OCI-LY7 (cell line): ENCODE results near the gene AGRN. TPM values are rescaled to one million over a fixed set of nuclear protein-coding genes. Genes with fewer than 3 reads are reported as not detected.

Source experiments
- BruUV-seq: library from RNA; stranded (reverse); fragments of 400-500 nt; replicated peaks from 2 replicates; lab custom pipeline; 2021; lab: Mats Ljungman, UMichigan
- CTCF ChIA-PET: fragments of 300-600 bp; sonication (Branson Sonifier 250); formaldehyde crosslinking; loops from one replicate; lab custom pipeline; 2022; ENCODE audit warnings: antibody characterized with exemption; ENCODE audit not compliant: unreplicated experiment; lab: Charles Lee
- POLR2A ChIA-PET: fragments of 300-600 bp; sonication (Branson Sonifier 250); formaldehyde crosslinking; loops from one replicate; lab custom pipeline; 2022; ENCODE audit warnings: antibody characterized with exemption; lab: Charles Lee
- DNase-seq: peaks from one replicate; pipeline ENCODE4 v3.0.0-alpha.2; 2015; ENCODE audit warnings: low spot score
- H2AFZ ChIP-seq: fragments of 200-600 bp; sonication (generic), shearing (Covaris generic); 2 replicates; pipeline ENCODE4 v1.6.1; 2014; ENCODE audit warnings: mild to moderate bottlenecking, antibody characterized with exemption, low read length, moderate library complexity
- H3K27ac ChIP-seq: fragments of 200-600 bp; sonication (generic); 2 replicates; pipeline ENCODE4 v1.5.1; 2014; ENCODE audit warnings: mixed run types, low read depth, mild to moderate bottlenecking, moderate library complexity, low read length, inconsistent platforms; ENCODE audit not compliant: poor library complexity, severe bottlenecking
- H3K36me3 ChIP-seq: fragments of 200-600 bp; sonication (generic); 2 replicates; pipeline ENCODE4 v1.6.1; 2014; ENCODE audit warnings: mild to moderate bottlenecking, antibody characterized with exemption, low read length, moderate library complexity, mixed read lengths; ENCODE audit not compliant: insufficient read depth
- H3K4me1 ChIP-seq: fragments of 200-600 bp; sonication (generic); 2 replicates; pipeline ENCODE4 v1.5.1; 2014; ENCODE audit warnings: mild to moderate bottlenecking, low read length; ENCODE audit not compliant: insufficient read depth, poor library complexity, severe bottlenecking
- H3K4me2 ChIP-seq: fragments of 200-600 bp; sonication (generic); 2 replicates; pipeline ENCODE4 v1.6.1; 2014; ENCODE audit warnings: mild to moderate bottlenecking, low read length
- H3K4me3 ChIP-seq: fragments of 200-600 bp; sonication (generic); 2 replicates; pipeline ENCODE4 v1.5.1; 2014; ENCODE audit warnings: mild to moderate bottlenecking, low read depth, low read length; ENCODE audit not compliant: poor library complexity, severe bottlenecking
- H3K79me2 ChIP-seq: fragments of 200-600 bp; sonication (generic); 2 replicates; pipeline ENCODE4 v1.6.1; 2016; ENCODE audit warnings: low read depth, mild to moderate bottlenecking, low read length, moderate library complexity, mixed read lengths; ENCODE audit not compliant: insufficient read depth
- H3K9me2 ChIP-seq: fragments of 200-600 bp; sonication (generic); 2 replicates; pipeline ENCODE4 v1.6.1; 2016; ENCODE audit warnings: mild to moderate bottlenecking, low read length, mixed read lengths; ENCODE audit not compliant: insufficient read depth
- H3K9me3 ChIP-seq: fragments of 200-600 bp; sonication (generic); 2 replicates; pipeline ENCODE4 v1.6.1; 2014; ENCODE audit warnings: mild to moderate bottlenecking, mixed run types, low read length, mixed read lengths
- H4K20me1 ChIP-seq: fragments of 200-600 bp; sonication (generic); 2 replicates; pipeline ENCODE4 v1.6.1; 2014; ENCODE audit warnings: mild to moderate bottlenecking, antibody characterized with exemption, low read length, moderate library complexity, mixed read lengths; ENCODE audit not compliant: insufficient read depth
- EZH2phosphoT487 ChIP-seq: fragments of 200-600 bp; sonication (generic); IDR thresholded peaks from 2 replicates; pipeline ENCODE4 v1.6.1; 2018; ENCODE audit warnings: low read depth, borderline replicate concordance, mild to moderate bottlenecking, mixed run types, antibody characterized with exemption, low read length, moderate library complexity, mixed read lengths
- intact Hi-C: fragments of 100-400 bp; cut with micrococcal nuclease; formaldehyde crosslinking; loops from one replicate; pipeline ENCODE4 v1.10.0; 2022; ENCODE audit not compliant: unreplicated experiment
- total RNA-seq, 2 experiments: library from RNA; depleted of rRNA in 1 of 2; stranded (reverse); fragments of >200 nt in 1 of 2; shearing (Covaris generic) in 1 of 2; gene quantifications; 2 replicates each; pipeline ENCODE4 v1.2.3, GENCODE V29; 2014 to 2022
- TF ChIP-seq, protein P1 (sequence below): fragments of 200-600 bp; sonication (generic); conservative IDR thresholded peaks from 2 replicates; pipeline ENCODE4 v1.5.1; 2014; ENCODE audit warnings: mild to moderate bottlenecking, antibody characterized with exemption, low read length, moderate library complexity, mixed read lengths

Gene AGRN
- total RNA-seq, 2 experiments from 2014 or later: 2.7 to 9.1 TPM

DNA sequence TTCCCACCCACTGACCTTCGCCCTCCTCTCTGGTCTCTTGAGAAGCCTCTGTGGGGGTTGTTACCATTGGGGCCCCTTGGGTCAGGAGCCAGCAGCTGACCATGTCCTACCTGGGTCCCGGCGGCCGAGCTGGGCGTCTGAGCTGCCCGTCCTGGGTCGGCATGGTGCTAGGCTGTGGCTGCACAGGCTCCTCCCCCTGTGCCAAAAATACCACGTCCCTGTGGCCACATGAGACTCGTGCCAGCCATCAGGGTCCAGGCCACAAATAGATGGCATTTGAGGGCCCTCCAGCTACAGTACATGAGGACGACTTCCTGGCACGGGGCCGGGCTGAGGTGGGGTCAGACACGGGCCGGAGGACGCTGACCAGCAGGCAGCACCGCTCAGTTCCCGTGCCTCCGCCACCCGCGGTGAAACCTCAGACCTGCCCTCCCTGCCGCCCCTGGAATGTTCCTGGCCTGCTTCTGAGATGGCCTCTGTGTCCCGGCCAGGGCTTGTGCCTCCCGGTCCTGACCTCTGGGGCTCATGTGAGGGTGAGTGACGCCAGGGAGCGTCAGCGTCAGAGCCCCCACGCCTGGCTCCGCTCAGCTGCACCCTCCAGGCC lies 37.9 kb upstream of the AGRN start, which contains the start of gene PERM1:
TSS of gene PERM1 (minus strand) at position 139 of the 604 bp plus-strand sequence. CDS start 1,064 bp downstream, outside the sequence.
- no peak for DNase-seq
- Histone ChIP-seq H3K4me2 (no peak within 1 kb of the TSS), H2AFZ (no peak within 1 kb of the TSS), H4K20me1 (no peaks in the 10 kb centered on the region), H3K79me2 (no peaks in the 10 kb centered on the region), H3K4me1 (no peaks in the 10 kb centered on the region), H3K27ac (no peak within 1 kb of the TSS), H3K9me2 (no peaks in the 10 kb centered on the region), H3K9me3 (no peaks in the 10 kb centered on the region), H3K36me3 (no peaks in the 10 kb centered on the region), H3K4me3 (no peak within 1 kb of the TSS)
- TF ChIP-seq, protein P1, sequence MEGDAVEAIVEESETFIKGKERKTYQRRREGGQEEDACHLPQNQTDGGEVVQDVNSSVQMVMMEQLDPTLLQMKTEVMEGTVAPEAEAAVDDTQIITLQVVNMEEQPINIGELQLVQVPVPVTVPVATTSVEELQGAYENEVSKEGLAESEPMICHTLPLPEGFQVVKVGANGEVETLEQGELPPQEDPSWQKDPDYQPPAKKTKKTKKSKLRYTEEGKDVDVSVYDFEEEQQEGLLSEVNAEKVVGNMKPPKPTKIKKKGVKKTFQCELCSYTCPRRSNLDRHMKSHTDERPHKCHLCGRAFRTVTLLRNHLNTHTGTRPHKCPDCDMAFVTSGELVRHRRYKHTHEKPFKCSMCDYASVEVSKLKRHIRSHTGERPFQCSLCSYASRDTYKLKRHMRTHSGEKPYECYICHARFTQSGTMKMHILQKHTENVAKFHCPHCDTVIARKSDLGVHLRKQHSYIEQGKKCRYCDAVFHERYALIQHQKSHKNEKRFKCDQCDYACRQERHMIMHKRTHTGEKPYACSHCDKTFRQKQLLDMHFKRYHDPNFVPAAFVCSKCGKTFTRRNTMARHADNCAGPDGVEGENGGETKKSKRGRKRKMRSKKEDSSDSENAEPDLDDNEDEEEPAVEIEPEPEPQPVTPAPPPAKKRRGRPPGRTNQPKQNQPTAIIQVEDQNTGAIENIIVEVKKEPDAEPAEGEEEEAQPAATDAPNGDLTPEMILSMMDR: no peak
- no peak for TF ChIP-seq EZH2phosphoT487
- BruUV-seq: no TSS peak
- ChIA-PET POLR2A (no interaction called here), CTCF (no interaction called here)
- intact Hi-C loops: loop anchor here (10.0 kb wide), 1 partner anchor 53 kb away; no protein-coding TSS in a partner anchor

GRCh38 chr1:982765-983436 lies 37.0 kb upstream of the AGRN start:
- POLR2A ChIA-PET: no interaction called here
- no peak for TF ChIP-seq EZH2phosphoT487
- TF ChIP-seq, protein P1: no peak
- no peaks in the 10 kb centered on the region for H3K4me1 ChIP-seq
- intact Hi-C loops: loop anchor here (10.0 kb wide), 1 partner anchor 52 kb away; no protein-coding TSS in a partner anchor
- H3K36me3 ChIP-seq: no peaks in the 10 kb centered on the region
- no TSS peak for BruUV-seq
- H3K4me3 ChIP-seq: no peak overlapping the region
- H2AFZ ChIP-seq: no peak overlapping the region
- CTCF ChIA-PET: no interaction called here
- no peak overlapping the region for H3K27ac ChIP-seq
- H4K20me1 ChIP-seq: no peaks in the 10 kb centered on the region
- no peaks in the 10 kb centered on the region for H3K79me2 ChIP-seq
- no peak overlapping the region for H3K4me2 ChIP-seq
- H3K9me3 ChIP-seq: no peaks in the 10 kb centered on the region
- no peaks in the 10 kb centered on the region for H3K9me2 ChIP-seq
- DNase-seq: no peak
